Peyer's patch (tissue), 4 donors: ENCODE results near the gene GRM3.

Experiments
- CTCF ChIP-seq, 6 experiments: fragments of 450-650 bp in 4 of 6; fragments of 200-600 bp in 2 of 6; sonication (generic) in 1 of 6; IDR thresholded peaks; one replicate each; pipeline ENCODE4 v1.5.1; 2017 to 2019; ENCODE audit warnings: antibody characterized with exemption in 6 of 6, mild to moderate bottlenecking in 3 of 6, moderate library complexity in 1 of 6
- POLR2A ChIP-seq, 2 donors: fragments of 450-650 bp; IDR thresholded peaks; one replicate each; pipeline ENCODE4 v1.5.1; 2017; ENCODE audit warnings: antibody characterized with exemption in 2 of 2, mild to moderate bottlenecking in 2 of 2, moderate library complexity in 2 of 2

GRCh38 chr7:86748843-86749719 lies 105.4 kb downstream of the GRM3 start:
- TF ChIP-seq CTCF (IDR thresholded peaks at IDR 0.05) (no peak), POLR2A (IDR thresholded peaks at IDR 0.05) (no peak)
